GM18909 (cell line): ENCODE measurements around the gene ABHD2.
"Not testable (repeated sequence)": the region's sequence is repeated elsewhere in the genome, so short reads cannot be mapped to it uniquely, and the experiment has no call there.

Experiments
- ATAC-seq: cut with Tn5 transposase; IDR thresholded peaks from one replicate; pipeline ENCODE4 v1.9.1; 2021; ENCODE audit warnings: mild to moderate bottlenecking; ENCODE audit not compliant: unreplicated experiment, poor library complexity

ABHD2 gene

GRCh38 chr15:89209057-89209456, 120.8 kb downstream of the ABHD2 start:
- ATAC-seq: no peak

- ATAC-seq: no peak
These were observed 123.5 kb downstream of the ABHD2 start for GRCh38 chr15:89211678-89212170.

GRCh38 chr15:89215627-89216026, 127.4 kb downstream of the ABHD2 start:
- no peak for ATAC-seq

GRCh38 chr15:89217031-89217430, 128.8 kb downstream of the ABHD2 start:
- ATAC-seq: no peak

GRCh38 chr15:89217686-89218376, 129.6 kb downstream of the ABHD2 start:
- no peak for ATAC-seq

GRCh38 chr15:89218531-89218930, 130.3 kb downstream of the ABHD2 start:
- no peak for ATAC-seq

GRCh38 chr15:89221543-89221942, 133.3 kb downstream of the ABHD2 start, which contains the start of gene RLBP1:
Gene RLBP1 (minus strand): TSS chr15:89221579. CDS start chr15:89218975, 2,604 bp downstream.
- ATAC-seq: no peak

- ATAC-seq: no peak
These were observed 137.3 kb downstream of the ABHD2 start for GRCh38 chr15:89225588-89225987.

- no peak for ATAC-seq
These were observed 138.3 kb downstream of the ABHD2 start for GRCh38 chr15:89226359-89227221.

GRCh38 chr15:89227425-89227824, 139.2 kb downstream of the ABHD2 start:
- ATAC-seq: no peak

- no peak for ATAC-seq
These were observed 142.0 kb downstream of the ABHD2 start for GRCh38 chr15:89230277-89230676.

- ATAC-seq: no peak
These were observed 143.6 kb downstream of the ABHD2 start for GRCh38 chr15:89231832-89232231.

- ATAC-seq: not testable (repeated sequence)
These were observed 151.9 kb downstream of the ABHD2 start for GRCh38 chr15:89239883-89240810.

- ATAC-seq: no peak
These were observed 154.9 kb downstream of the ABHD2 start for GRCh38 chr15:89243046-89243690.

- peak; percentile 97 for ATAC-seq
These were observed 155.7 kb downstream of the ABHD2 start, which contains the start of gene FANCI for GRCh38 chr15:89243691-89244573. Gene FANCI (plus strand): TSS chr15:89243979. CDS start chr15:89247648, 3,669 bp downstream.

GRCh38 chr15:89244574-89244903, 156.3 kb downstream of the ABHD2 start:
- peak; percentile 7 for ATAC-seq

GRCh38 chr15:89247446-89247845, 159.2 kb downstream of the ABHD2 start:
- ATAC-seq: no peak

GRCh38 chr15:89248584-89248983, 160.3 kb downstream of the ABHD2 start:
- no peak for ATAC-seq

- ATAC-seq: not testable (repeated sequence)
These were observed 161.9 kb downstream of the ABHD2 start for GRCh38 chr15:89250142-89250541.
